ENCODE results near the gene KSR2. TPM values are rescaled to one million over a fixed set of nuclear protein-coding genes. Genes with fewer than 3 reads are reported as not detected.
"Not testable (repeated sequence)": the region's sequence is repeated elsewhere in the genome, so short reads cannot be mapped to it uniquely, and the experiment has no call there.

Gene KSR2
- total RNA-seq, 1 donor from 2014 or later = 0.69 TPM

GRCh38 chr12:117865505-117865904 lies 103.3 kb downstream of the KSR2 start:
- H3K27ac Mint-ChIP-seq = no peak overlapping the region
- peaks cover 8% of the 10 kb centered on the region for H3K27me3 Mint-ChIP-seq (ENCODE audit: low read depth)
- no peak for DNase-seq (ENCODE audit: low spot score in 2 of 2, unreplicated experiment in 2 of 2)
- TF ChIP-seq, protein P1, sequence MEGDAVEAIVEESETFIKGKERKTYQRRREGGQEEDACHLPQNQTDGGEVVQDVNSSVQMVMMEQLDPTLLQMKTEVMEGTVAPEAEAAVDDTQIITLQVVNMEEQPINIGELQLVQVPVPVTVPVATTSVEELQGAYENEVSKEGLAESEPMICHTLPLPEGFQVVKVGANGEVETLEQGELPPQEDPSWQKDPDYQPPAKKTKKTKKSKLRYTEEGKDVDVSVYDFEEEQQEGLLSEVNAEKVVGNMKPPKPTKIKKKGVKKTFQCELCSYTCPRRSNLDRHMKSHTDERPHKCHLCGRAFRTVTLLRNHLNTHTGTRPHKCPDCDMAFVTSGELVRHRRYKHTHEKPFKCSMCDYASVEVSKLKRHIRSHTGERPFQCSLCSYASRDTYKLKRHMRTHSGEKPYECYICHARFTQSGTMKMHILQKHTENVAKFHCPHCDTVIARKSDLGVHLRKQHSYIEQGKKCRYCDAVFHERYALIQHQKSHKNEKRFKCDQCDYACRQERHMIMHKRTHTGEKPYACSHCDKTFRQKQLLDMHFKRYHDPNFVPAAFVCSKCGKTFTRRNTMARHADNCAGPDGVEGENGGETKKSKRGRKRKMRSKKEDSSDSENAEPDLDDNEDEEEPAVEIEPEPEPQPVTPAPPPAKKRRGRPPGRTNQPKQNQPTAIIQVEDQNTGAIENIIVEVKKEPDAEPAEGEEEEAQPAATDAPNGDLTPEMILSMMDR (IDR thresholded peaks at IDR 0.05; ENCODE audit: unreplicated experiment) = no peak
- H3K4me1 Mint-ChIP-seq = no peaks in the 10 kb centered on the region
- no peaks in the 10 kb centered on the region for H3K36me3 Mint-ChIP-seq
- H3K4me3 Mint-ChIP-seq = no peak overlapping the region
- no peaks in the 10 kb centered on the region for H3K9me3 Mint-ChIP-seq

GRCh38 chr12:117863002-117863709 lies 105.6 kb downstream of the KSR2 start:
- TF ChIP-seq, protein P1 (IDR thresholded peaks at IDR 0.05; ENCODE audit: unreplicated experiment) = no peak

DNA sequence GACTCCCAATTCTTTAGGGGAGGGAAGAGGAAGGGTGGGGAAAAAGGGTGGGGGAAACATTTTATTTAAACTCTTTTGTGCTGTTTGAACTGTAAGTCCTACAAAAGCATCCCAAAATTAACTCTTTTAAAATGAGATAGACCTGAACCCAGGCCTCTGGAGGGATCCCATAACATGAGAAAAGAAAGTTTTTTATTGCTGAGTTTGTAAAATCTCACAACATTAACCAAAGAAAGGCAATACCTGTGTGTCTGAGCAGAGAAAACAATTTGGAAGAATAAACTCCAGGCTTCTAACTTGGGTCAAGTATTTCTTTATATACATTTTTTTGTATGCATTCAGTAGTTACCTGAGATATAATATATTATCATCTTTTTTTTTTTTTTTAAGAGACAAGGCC lies 107.1 kb downstream of the KSR2 start:
- no peaks in the 10 kb centered on the region for H3K9me3 Mint-ChIP-seq
- peaks cover 10% of the 10 kb centered on the region for H3K27me3 Mint-ChIP-seq (ENCODE audit: low read depth)
- H3K36me3 Mint-ChIP-seq = no peaks in the 10 kb centered on the region
- no peak for DNase-seq (ENCODE audit: low spot score in 2 of 2, unreplicated experiment in 2 of 2)
- TF ChIP-seq, protein P1 (IDR thresholded peaks at IDR 0.05; ENCODE audit: unreplicated experiment) = no peak
- H3K4me1 Mint-ChIP-seq = no peaks in the 10 kb centered on the region
- no peak overlapping the region for H3K4me3 Mint-ChIP-seq
- no peak overlapping the region for H3K27ac Mint-ChIP-seq

More at GRCh38 chr12:117863002-117863709, 105.6 kb downstream of the KSR2 start:
- no peaks in the 10 kb centered on the region for H3K9me3 Mint-ChIP-seq
- DNase-seq (ENCODE audit: low spot score in 2 of 2, unreplicated experiment in 2 of 2) = no peak
- H3K4me1 Mint-ChIP-seq = no peaks in the 10 kb centered on the region
- peaks cover 10% of the 10 kb centered on the region for H3K27me3 Mint-ChIP-seq (ENCODE audit: low read depth)
- H3K36me3 Mint-ChIP-seq = no peaks in the 10 kb centered on the region
- no peak overlapping the region for H3K4me3 Mint-ChIP-seq
- H3K27ac Mint-ChIP-seq = no peak overlapping the region

DNA sequence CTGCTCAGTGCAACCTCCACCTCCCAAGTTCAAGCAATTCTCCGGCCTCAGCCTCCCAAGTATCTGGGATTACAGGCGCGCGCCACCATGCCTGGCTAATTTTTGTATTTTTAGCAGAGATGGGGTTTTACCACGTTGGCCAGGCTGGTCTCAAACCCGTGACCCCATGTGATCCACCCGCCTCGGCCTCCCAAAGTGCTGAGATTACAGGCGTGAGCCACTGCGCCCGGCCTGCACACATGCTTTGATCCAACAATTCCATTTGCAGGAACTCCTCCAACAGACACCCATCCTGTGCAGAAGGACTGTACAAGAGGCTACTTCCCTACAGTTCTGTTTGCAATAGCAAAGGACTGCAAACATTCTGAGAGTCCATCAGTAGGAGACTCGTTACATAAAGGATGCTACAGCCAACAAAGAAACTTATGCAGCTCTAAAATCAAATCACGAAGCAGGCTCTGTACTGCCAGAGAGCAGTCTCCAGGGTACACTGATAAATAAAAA lies 108.0 kb downstream of the KSR2 start:
- not testable (repeated sequence) for H3K4me1 Mint-ChIP-seq; H3K36me3 Mint-ChIP-seq; H3K4me3 Mint-ChIP-seq; H3K27ac Mint-ChIP-seq; DNase-seq (ENCODE audit: low spot score in 2 of 2, unreplicated experiment in 2 of 2); H3K9me3 Mint-ChIP-seq
- peaks cover 10% of the 10 kb centered on the region for H3K27me3 Mint-ChIP-seq (ENCODE audit: low read depth)

DNA sequence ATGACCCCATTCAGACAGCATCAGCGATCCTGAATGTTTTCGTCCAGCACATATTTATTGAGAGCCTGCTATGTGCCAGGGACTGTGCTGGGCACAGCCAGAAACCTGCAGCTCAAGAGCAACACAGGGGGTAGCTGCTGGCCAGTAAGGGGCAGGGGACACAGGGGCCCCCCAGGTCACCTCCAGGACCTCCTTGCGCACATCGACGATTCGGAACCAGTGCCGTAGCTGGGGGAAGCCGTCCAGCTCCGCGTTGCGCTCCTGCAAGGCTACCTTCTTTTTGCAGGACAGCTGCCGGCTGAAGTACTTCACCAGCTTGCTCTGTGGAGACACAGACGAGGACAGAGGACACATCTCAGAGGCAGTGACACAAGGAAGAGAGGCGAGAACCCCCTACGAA lies 108.7 kb downstream of the KSR2 start:
- no peaks in the 10 kb centered on the region for H3K4me1 Mint-ChIP-seq
- H3K27ac Mint-ChIP-seq = no peak overlapping the region
- DNase-seq (ENCODE audit: low spot score in 2 of 2, unreplicated experiment in 2 of 2) = no peak
- H3K4me3 Mint-ChIP-seq = no peak overlapping the region
- H3K9me3 Mint-ChIP-seq = no peaks in the 10 kb centered on the region
- H3K27me3 Mint-ChIP-seq (ENCODE audit: low read depth) = peaks cover 10% of the 10 kb centered on the region
- no peaks in the 10 kb centered on the region for H3K36me3 Mint-ChIP-seq
- TF ChIP-seq, protein P1 (IDR thresholded peaks at IDR 0.05; ENCODE audit: unreplicated experiment) = no peak
